ENCODE data around the gene SHC4.

DNA sequence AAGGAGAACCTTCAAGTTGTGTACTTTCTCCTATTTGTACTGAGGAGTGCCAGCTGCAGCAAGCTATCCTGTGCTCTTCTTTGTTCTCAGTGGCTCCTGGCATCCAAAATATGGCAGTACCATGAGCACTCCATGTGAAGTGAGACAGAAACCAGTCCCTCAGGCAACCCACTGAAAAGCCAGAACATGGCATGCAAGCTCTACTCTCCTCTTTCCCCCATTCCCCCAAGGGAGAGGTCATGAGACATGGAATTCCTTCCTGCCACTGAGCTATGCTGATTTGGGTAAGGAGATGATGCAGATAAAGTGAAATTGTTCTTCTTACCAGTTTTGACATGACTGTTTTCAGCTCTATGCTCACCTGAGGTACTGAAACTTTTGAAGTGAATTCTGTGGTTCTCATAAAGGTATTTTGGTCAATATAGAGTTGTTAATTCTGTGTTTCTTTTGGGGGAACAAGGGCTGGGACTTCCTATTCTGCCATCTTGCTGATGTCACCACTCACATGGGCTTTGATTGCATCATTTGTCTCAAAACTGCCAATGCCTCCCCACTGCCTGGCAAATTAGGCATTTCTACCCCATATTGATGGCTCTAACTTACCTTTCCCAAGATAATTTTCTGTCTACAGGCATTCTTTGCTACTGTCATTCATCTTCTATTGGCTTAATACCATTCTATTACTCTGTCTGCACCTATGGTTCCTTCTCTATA lies 130.0 kb downstream of the SHC4 start:
- no peak for TF ChIP-seq SREBF1 (IDR thresholded peaks at IDR 0.05; ENCODE audit: borderline replicate concordance, low read depth, low read length)
- no peak for TF ChIP-seq TAL1 (IDR thresholded peaks at IDR 0.05)

Measured in K562 (cell line).